GM12872 (cell line): ENCODE data around the gene SUMO3.
A peak's percentile ranks its signal among the peaks of the same experiment; 100 is the strongest.

ENCODE experiments used
- CTCF ChIP-seq: IDR thresholded peaks from 3 replicates; pipeline ENCODE4 v1.5.1; 2011; ENCODE audit warnings: low read depth, mild to moderate bottlenecking, low read length, moderate library complexity; ENCODE audit not compliant: insufficient read depth

SUMO3 gene

DNA sequence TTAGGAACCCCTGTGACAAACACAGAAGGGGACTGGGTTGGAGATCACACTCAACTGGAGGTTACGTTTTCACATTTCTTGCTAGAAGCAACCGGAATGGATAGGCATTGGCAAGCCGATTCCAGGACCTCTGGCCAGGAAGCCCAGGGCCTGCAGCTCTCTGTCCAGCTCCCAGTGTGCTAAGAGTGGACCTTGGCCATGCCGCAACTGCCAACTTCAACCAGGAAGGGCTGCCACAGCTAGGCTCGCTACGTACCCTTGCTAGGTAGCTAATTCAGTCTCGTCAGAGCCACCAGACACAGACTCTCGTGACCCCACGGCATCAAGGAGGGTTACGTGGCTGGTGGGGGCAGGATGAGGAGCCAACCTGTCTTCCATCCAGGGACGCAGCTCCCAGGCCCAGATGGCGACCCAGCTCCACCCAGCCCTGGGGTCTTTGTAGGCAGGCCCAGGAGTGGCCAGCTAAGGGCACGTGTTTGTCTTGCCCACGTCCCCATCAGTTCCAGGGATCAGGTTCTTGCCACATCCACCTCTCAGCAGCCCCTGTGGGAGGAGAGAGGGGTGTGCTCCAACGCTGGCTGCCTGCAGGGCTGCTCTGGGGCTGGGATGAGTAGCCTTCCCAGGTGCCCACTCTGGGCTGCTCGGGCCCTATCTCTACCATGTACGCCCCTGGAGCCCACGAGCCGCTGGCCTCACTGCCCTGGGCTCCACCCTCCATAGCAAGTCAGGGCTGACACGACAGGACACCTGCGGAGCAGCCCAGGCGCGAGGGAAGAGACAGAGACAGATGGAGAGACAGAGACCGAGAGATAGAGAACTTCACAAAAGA lies 55.4 kb downstream of the SUMO3 start:
- TF ChIP-seq CTCF = no peak

- TF ChIP-seq CTCF = no peak
These were observed 56.1 kb downstream of the SUMO3 start for GRCh38 chr21:44761747-44762208.

GRCh38 chr21:44761011-44761729 lies 56.7 kb downstream of the SUMO3 start:
- peak; percentile 68 for TF ChIP-seq CTCF

DNA sequence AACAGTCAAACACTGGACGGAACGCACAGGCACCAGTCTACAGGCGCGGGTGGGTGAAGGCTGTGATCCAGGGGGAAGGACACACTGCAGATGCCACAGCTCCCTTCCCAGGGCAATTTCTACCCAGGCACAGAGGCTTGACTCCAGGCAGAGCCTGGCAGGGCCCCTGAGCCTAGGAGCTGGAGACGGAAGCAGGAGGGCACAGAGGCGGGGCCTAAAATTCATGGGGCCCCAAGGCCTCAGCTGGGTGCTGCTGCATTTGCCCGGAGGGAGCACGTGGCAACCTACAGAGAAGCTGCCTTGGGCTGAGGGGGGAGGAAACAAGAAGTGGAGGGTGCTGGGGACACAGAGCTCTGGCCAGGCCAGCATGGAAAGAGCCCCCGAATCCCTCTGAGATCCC lies 57.5 kb downstream of the SUMO3 start:
- TF ChIP-seq CTCF = no peak

GRCh38 chr21:44759628-44760285 lies 58.1 kb downstream of the SUMO3 start:
- no peak for TF ChIP-seq CTCF

GRCh38 chr21:44758781-44759627 lies 58.9 kb downstream of the SUMO3 start:
- no peak for TF ChIP-seq CTCF

GRCh38 chr21:44758141-44758561 lies 59.7 kb downstream of the SUMO3 start:
- TF ChIP-seq CTCF = no peak
